ENCODE measurements around the gene LAMA2. TPM values are rescaled to one million over a fixed set of nuclear protein-coding genes. Genes with fewer than 3 reads are reported as not detected.

The LAMA2 gene
- total and polyA plus RNA-seq, 5 donors from 2014 or later, result 0.06 to 0.47 (median 0.09) TPM

- no peaks in the 10 kb centered on the region for H3K4me1 Mint-ChIP-seq
- no peaks in the 10 kb centered on the region for H3K9me3 ChIP-seq (ENCODE audit: control insufficient read depth in 2 of 2, low read length in 2 of 2)
- no peaks in the 10 kb centered on the region for H3K27me3 ChIP-seq (ENCODE audit: control insufficient read depth, insufficient read depth, low read length)
- H3K27me3 Mint-ChIP-seq, result peaks cover 4% of the 10 kb centered on the region
- ATAC-seq (ENCODE audit: low read depth in 2 of 2), result no peak
- DNase-seq, result no peak
- no peaks in the 10 kb centered on the region for H3K36me3 Mint-ChIP-seq
- no peak overlapping the region for H3K27ac ChIP-seq (ENCODE audit: insufficient read depth, low read length, poor library complexity, severe bottlenecking)
- peaks cover 0 to 2% (median 0%) of the 10 kb centered on the region in 7 donors for H3K9me3 Mint-ChIP-seq
- no peak overlapping the region for H3K4me3 Mint-ChIP-seq
- H3K36me3 ChIP-seq (ENCODE audit: control insufficient read depth, insufficient read depth, low read length), result no peaks in the 10 kb centered on the region
- H3K4me3 ChIP-seq (ENCODE audit: low read depth, low read length), result no peak overlapping the region
- no peak overlapping the region for H3K27ac Mint-ChIP-seq
- no peaks in the 10 kb centered on the region for H3K4me1 ChIP-seq (ENCODE audit: control insufficient read depth, insufficient read depth, low read length, poor library complexity, severe bottlenecking)
Observed at GRCh38 chr6:129133770-129134192, 250.8 kb downstream of the LAMA2 start.

DNA sequence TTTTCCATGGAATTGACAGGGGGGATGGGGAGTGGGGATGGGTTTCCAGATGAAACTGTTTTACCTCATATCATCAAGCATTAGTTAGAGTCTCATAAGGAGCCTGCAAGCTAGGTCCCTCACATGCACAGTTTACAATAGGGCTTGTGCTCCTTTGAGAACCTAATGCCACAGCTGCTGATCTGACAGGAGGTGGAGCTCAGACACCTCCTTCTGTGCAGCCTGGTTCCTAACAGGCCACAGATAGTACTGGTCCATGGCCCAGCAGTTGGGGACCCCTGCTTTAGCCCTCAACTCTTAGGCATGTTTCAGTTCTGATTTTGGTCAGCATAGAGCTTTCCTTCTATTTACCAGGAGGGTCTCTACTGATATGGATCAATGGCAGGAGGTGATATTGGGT is 251.6 kb downstream of the LAMA2 start:
- Mint-ChIP-seq H3K27me3 (peaks cover 4% of the 10 kb centered on the region), H3K27ac (no peak overlapping the region), H3K4me1 (no peaks in the 10 kb centered on the region), H3K4me3 (no peak overlapping the region), H3K36me3 (no peaks in the 10 kb centered on the region), H3K9me3 (peaks cover 0 to 2% (median 0%) of the 10 kb centered on the region in 7 donors)
- Histone ChIP-seq H3K27ac (ENCODE audit: insufficient read depth, low read length, poor library complexity, severe bottlenecking) (no peak overlapping the region), H3K36me3 (ENCODE audit: control insufficient read depth, insufficient read depth, low read length) (no peaks in the 10 kb centered on the region), H3K4me3 (ENCODE audit: low read depth, low read length) (no peak overlapping the region), H3K4me1 (ENCODE audit: control insufficient read depth, insufficient read depth, low read length, poor library complexity, severe bottlenecking) (no peaks in the 10 kb centered on the region), H3K27me3 (ENCODE audit: control insufficient read depth, insufficient read depth, low read length) (no peaks in the 10 kb centered on the region), H3K9me3 (ENCODE audit: control insufficient read depth in 2 of 2, low read length in 2 of 2) (no peaks in the 10 kb centered on the region)
- DNase-seq (no peak), ATAC-seq (ENCODE audit: low read depth in 2 of 2) (no peak)

GRCh38 chr6:129135451-129135850 is 252.5 kb downstream of the LAMA2 start:
- no peak for ATAC-seq (ENCODE audit: low read depth in 2 of 2)
- H3K4me1 ChIP-seq (ENCODE audit: control insufficient read depth, insufficient read depth, low read length, poor library complexity, severe bottlenecking), result no peaks in the 10 kb centered on the region
- no peak overlapping the region for H3K4me3 Mint-ChIP-seq
- no peak overlapping the region for H3K27ac ChIP-seq (ENCODE audit: insufficient read depth, low read length, poor library complexity, severe bottlenecking)
- H3K4me1 Mint-ChIP-seq, result no peaks in the 10 kb centered on the region
- peaks cover 0 to 2% (median 0%) of the 10 kb centered on the region in 7 donors for H3K9me3 Mint-ChIP-seq
- H3K36me3 ChIP-seq (ENCODE audit: control insufficient read depth, insufficient read depth, low read length), result no peaks in the 10 kb centered on the region
- no peak overlapping the region for H3K27ac Mint-ChIP-seq
- no peaks in the 10 kb centered on the region for H3K9me3 ChIP-seq (ENCODE audit: control insufficient read depth in 2 of 2, low read length in 2 of 2)
- no peaks in the 10 kb centered on the region for H3K36me3 Mint-ChIP-seq
- H3K27me3 ChIP-seq (ENCODE audit: control insufficient read depth, insufficient read depth, low read length), result no peaks in the 10 kb centered on the region
- H3K4me3 ChIP-seq (ENCODE audit: low read depth, low read length), result no peak overlapping the region
- peaks cover 4% of the 10 kb centered on the region for H3K27me3 Mint-ChIP-seq
- DNase-seq, result no peak

- H3K27me3 ChIP-seq (ENCODE audit: control insufficient read depth, insufficient read depth, low read length), result no peaks in the 10 kb centered on the region
- peaks cover 4% of the 10 kb centered on the region for H3K27me3 Mint-ChIP-seq
- no peak overlapping the region for H3K4me3 Mint-ChIP-seq
- H3K9me3 Mint-ChIP-seq, result peaks cover 0 to 2% (median 0%) of the 10 kb centered on the region in 7 donors
- no peaks in the 10 kb centered on the region for H3K4me1 ChIP-seq (ENCODE audit: control insufficient read depth, insufficient read depth, low read length, poor library complexity, severe bottlenecking)
- H3K36me3 Mint-ChIP-seq, result no peaks in the 10 kb centered on the region
- H3K4me1 Mint-ChIP-seq, result no peaks in the 10 kb centered on the region
- H3K27ac ChIP-seq (ENCODE audit: insufficient read depth, low read length, poor library complexity, severe bottlenecking), result no peak overlapping the region
- ATAC-seq (ENCODE audit: low read depth in 2 of 2) (no peak), DNase-seq (no peak)
- no peak overlapping the region for H3K27ac Mint-ChIP-seq
- no peaks in the 10 kb centered on the region for H3K36me3 ChIP-seq (ENCODE audit: control insufficient read depth, insufficient read depth, low read length)
- no peaks in the 10 kb centered on the region for H3K9me3 ChIP-seq (ENCODE audit: control insufficient read depth in 2 of 2, low read length in 2 of 2)
- no peak overlapping the region for H3K4me3 ChIP-seq (ENCODE audit: low read depth, low read length)
Observed at GRCh38 chr6:129136751-129137150, 253.8 kb downstream of the LAMA2 start.

GRCh38 chr6:129138739-129139405 is 255.9 kb downstream of the LAMA2 start:
- Mint-ChIP-seq H3K27ac (no peak overlapping the region), H3K27me3 (peaks cover under 1% of the 10 kb centered on the region), H3K4me1 (no peaks in the 10 kb centered on the region), H3K4me3 (no peak overlapping the region), H3K9me3 (no peaks in the 10 kb centered on the region), H3K36me3 (no peaks in the 10 kb centered on the region)
- H3K4me1 ChIP-seq (ENCODE audit: control insufficient read depth, insufficient read depth, low read length, poor library complexity, severe bottlenecking), result no peaks in the 10 kb centered on the region
- H3K27me3 ChIP-seq (ENCODE audit: control insufficient read depth, insufficient read depth, low read length), result no peaks in the 10 kb centered on the region
- no peak overlapping the region for H3K4me3 ChIP-seq (ENCODE audit: low read depth, low read length)
- DNase-seq (no peak), ATAC-seq (ENCODE audit: low read depth in 2 of 2) (no peak)
- H3K36me3 ChIP-seq (ENCODE audit: control insufficient read depth, insufficient read depth, low read length), result no peaks in the 10 kb centered on the region
- no peaks in the 10 kb centered on the region for H3K9me3 ChIP-seq (ENCODE audit: control insufficient read depth in 2 of 2, low read length in 2 of 2)
- no peak overlapping the region for H3K27ac ChIP-seq (ENCODE audit: insufficient read depth, low read length, poor library complexity, severe bottlenecking)

- H3K36me3 ChIP-seq (ENCODE audit: control insufficient read depth, insufficient read depth, low read length), result no peaks in the 10 kb centered on the region
- H3K4me3 ChIP-seq (ENCODE audit: low read depth, low read length), result no peak overlapping the region
- DNase-seq, result no peak
- Mint-ChIP-seq H3K36me3 (no peaks in the 10 kb centered on the region), H3K27ac (no peak overlapping the region), H3K27me3 (no peaks in the 10 kb centered on the region), H3K4me3 (no peak overlapping the region), H3K9me3 (no peaks in the 10 kb centered on the region), H3K4me1 (no peaks in the 10 kb centered on the region)
- H3K27me3 ChIP-seq (ENCODE audit: control insufficient read depth, insufficient read depth, low read length), result no peaks in the 10 kb centered on the region
- H3K9me3 ChIP-seq (ENCODE audit: control insufficient read depth in 2 of 2, low read length in 2 of 2), result no peaks in the 10 kb centered on the region
- no peaks in the 10 kb centered on the region for H3K4me1 ChIP-seq (ENCODE audit: control insufficient read depth, insufficient read depth, low read length, poor library complexity, severe bottlenecking)
- H3K27ac ChIP-seq (ENCODE audit: insufficient read depth, low read length, poor library complexity, severe bottlenecking), result no peak overlapping the region
- no peak for ATAC-seq (ENCODE audit: low read depth in 2 of 2)
Observed at GRCh38 chr6:129140526-129140925, 257.6 kb downstream of the LAMA2 start.

DNA sequence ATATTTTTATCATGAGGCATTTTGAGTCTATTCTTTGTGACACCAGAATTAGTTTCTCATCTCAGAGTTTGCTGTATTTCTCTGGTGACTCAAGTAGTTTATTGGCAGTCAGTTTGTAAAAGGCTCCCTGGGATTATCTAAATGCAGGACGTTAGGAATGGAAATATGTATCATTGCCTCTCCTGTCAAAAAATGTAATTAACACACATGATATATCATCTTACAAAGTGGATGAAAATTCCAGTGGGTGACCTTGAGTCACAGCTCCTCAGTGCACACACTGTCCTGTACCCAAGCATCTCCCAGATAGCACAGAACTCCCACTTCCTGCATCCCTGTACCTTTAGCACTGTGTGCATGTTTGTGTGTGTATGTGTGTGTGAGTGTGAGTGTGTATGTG is 258.6 kb downstream of the LAMA2 start:
- no peaks in the 10 kb centered on the region for H3K4me1 Mint-ChIP-seq
- no peak overlapping the region for H3K4me3 Mint-ChIP-seq
- no peaks in the 10 kb centered on the region for H3K27me3 Mint-ChIP-seq
- no peaks in the 10 kb centered on the region for H3K36me3 Mint-ChIP-seq
- Histone ChIP-seq H3K27me3 (ENCODE audit: control insufficient read depth, insufficient read depth, low read length) (no peaks in the 10 kb centered on the region), H3K27ac (ENCODE audit: insufficient read depth, low read length, poor library complexity, severe bottlenecking) (no peak overlapping the region), H3K4me1 (ENCODE audit: control insufficient read depth, insufficient read depth, low read length, poor library complexity, severe bottlenecking) (no peaks in the 10 kb centered on the region), H3K4me3 (ENCODE audit: low read depth, low read length) (no peak overlapping the region), H3K9me3 (ENCODE audit: control insufficient read depth in 2 of 2, low read length in 2 of 2) (no peaks in the 10 kb centered on the region), H3K36me3 (ENCODE audit: control insufficient read depth, insufficient read depth, low read length) (no peaks in the 10 kb centered on the region)
- DNase-seq (no peak), ATAC-seq (ENCODE audit: low read depth in 2 of 2) (no peak)
- no peaks in the 10 kb centered on the region for H3K9me3 Mint-ChIP-seq
- no peak overlapping the region for H3K27ac Mint-ChIP-seq

GRCh38 chr6:129146902-129147301 is 264.0 kb downstream of the LAMA2 start:
- Mint-ChIP-seq H3K4me1 (no peaks in the 10 kb centered on the region), H3K27ac (no peak overlapping the region), H3K9me3 (peaks cover 0 to 1% (median 0%) of the 10 kb centered on the region in 7 donors), H3K36me3 (no peaks in the 10 kb centered on the region), H3K27me3 (peaks cover 5% of the 10 kb centered on the region), H3K4me3 (no peak overlapping the region)
- DNase-seq (no peak), ATAC-seq (ENCODE audit: low read depth in 2 of 2) (no peak)
- no peaks in the 10 kb centered on the region for H3K36me3 ChIP-seq (ENCODE audit: control insufficient read depth, insufficient read depth, low read length)
- H3K27me3 ChIP-seq (ENCODE audit: control insufficient read depth, insufficient read depth, low read length), result no peaks in the 10 kb centered on the region
- no peaks in the 10 kb centered on the region for H3K9me3 ChIP-seq (ENCODE audit: control insufficient read depth in 2 of 2, low read length in 2 of 2)
- H3K27ac ChIP-seq (ENCODE audit: insufficient read depth, low read length, poor library complexity, severe bottlenecking), result no peak overlapping the region
- H3K4me1 ChIP-seq (ENCODE audit: control insufficient read depth, insufficient read depth, low read length, poor library complexity, severe bottlenecking), result no peaks in the 10 kb centered on the region
- H3K4me3 ChIP-seq (ENCODE audit: low read depth, low read length), result no peak overlapping the region
